MM.1S (cell line): ENCODE data around the gene ANTXRL.
"Not testable (repeated sequence)": the region's sequence is repeated elsewhere in the genome, so short reads cannot be mapped to it uniquely, and the experiment has no call there.

Experiments used
- EZH2 ChIP-seq: fragments of 300-600 bp; sonication (generic); optimal IDR thresholded peaks from 2 replicates; pipeline ENCODE3; 2017; ENCODE audit warnings: low read depth, mild to moderate bottlenecking, antibody characterized with exemption, low read length, mixed read lengths
- EZH2phosphoT487 ChIP-seq: fragments of 300-600 bp; sonication (generic); IDR thresholded peaks from 2 replicates; pipeline ENCODE4 v1.6.1; 2018; ENCODE audit warnings: antibody characterized with exemption, low read length
- TF ChIP-seq, protein P1 (sequence below): fragments of 300-600 bp; sonication (generic); IDR thresholded peaks from 2 replicates; pipeline ENCODE4 v1.5.1; 2016; ENCODE audit warnings: antibody characterized with exemption, low read length, mixed read lengths

DNA sequence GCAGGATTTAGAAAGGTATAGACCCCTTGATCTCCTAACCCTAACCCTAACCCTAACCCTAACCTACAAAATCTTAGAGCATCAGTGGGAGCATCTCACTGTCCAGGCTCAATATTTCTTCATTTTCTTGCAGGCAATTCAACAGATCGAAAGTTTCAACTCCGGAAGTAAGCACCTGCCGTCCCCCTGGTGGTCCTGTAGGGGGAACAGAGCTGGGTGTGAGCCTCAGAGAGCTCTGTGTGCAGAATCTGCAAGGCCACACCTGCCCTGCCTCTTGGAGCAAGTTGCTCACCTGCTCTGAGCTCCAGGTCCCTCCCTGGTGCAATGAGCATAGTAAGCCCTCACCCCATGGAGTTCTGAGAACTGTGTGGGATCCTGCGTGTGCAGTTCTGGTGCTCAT, 9.3 kb downstream of the ANTXRL start:
- TF ChIP-seq, protein P1, sequence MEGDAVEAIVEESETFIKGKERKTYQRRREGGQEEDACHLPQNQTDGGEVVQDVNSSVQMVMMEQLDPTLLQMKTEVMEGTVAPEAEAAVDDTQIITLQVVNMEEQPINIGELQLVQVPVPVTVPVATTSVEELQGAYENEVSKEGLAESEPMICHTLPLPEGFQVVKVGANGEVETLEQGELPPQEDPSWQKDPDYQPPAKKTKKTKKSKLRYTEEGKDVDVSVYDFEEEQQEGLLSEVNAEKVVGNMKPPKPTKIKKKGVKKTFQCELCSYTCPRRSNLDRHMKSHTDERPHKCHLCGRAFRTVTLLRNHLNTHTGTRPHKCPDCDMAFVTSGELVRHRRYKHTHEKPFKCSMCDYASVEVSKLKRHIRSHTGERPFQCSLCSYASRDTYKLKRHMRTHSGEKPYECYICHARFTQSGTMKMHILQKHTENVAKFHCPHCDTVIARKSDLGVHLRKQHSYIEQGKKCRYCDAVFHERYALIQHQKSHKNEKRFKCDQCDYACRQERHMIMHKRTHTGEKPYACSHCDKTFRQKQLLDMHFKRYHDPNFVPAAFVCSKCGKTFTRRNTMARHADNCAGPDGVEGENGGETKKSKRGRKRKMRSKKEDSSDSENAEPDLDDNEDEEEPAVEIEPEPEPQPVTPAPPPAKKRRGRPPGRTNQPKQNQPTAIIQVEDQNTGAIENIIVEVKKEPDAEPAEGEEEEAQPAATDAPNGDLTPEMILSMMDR = not testable (repeated sequence)
- not testable (repeated sequence) for TF ChIP-seq EZH2, EZH2phosphoT487
